Measurements from ENCODE around the gene BIRC6.
"Not testable (repeated sequence)": the region's sequence is repeated elsewhere in the genome, so short reads cannot be mapped to it uniquely, and the experiment has no call there.

Gene BIRC6

DNA sequence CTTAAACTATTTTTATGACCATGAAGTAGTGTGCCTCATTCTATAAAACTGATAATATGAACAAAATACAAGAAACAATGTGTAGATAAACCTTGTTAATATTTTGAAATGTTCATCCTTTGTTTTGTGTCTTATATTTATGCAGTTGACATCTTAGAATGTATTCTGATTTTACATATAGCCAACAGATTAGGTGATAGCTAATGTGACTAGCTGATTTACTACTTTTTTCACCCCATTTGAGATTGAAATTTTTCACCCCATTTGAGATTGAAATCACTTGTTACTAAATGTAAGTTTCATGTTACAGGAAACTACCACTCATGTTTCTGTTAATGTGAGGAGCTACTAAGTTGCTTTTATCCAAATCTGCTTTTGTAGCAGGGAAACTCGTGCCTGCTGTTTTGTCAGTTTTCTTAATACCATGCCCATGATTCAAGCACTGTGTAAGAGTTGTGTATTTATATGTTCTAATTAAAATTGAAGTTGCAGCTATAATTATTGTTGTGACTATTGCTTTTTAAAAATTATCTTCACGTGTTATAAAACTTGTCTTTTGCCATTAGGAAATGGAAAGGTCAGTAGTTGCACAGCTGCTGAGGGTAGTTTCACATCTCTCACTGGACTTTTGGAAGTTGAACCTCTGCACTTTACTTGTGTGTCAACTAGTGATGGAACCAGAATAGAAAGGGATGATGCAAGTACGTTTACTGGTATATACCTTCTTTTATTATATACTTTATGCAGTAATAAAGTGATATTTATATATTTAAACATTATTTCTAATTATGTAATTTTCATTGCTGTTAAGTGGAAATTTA lies 96.6 kb downstream of the BIRC6 start:
- DNase-seq = no peak

GRCh38 chr2:32455816-32456215 lies 99.0 kb downstream of the BIRC6 start:
- no peak for DNase-seq

GRCh38 chr2:32456808-32457207 lies 100.0 kb downstream of the BIRC6 start:
- no peak for DNase-seq

DNA sequence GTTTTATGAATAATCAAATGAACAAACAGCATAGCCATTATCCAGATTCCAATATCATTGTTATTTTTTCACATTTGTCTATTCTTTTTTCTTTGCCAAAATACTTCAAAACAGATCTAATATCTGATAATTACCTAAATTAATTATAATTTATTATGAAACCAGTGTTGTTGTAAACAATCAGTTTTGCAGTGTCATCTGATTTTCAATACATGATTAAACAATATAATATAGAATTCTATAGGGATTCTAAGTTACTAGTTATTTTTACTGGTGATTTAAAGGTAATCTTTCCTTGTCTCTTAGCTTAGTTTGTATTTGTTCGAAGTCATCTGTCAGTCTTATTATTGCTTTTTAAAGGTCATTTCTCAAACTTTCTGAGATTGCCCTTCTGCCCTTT lies 101.0 kb downstream of the BIRC6 start:
- DNase-seq = no peak

DNA sequence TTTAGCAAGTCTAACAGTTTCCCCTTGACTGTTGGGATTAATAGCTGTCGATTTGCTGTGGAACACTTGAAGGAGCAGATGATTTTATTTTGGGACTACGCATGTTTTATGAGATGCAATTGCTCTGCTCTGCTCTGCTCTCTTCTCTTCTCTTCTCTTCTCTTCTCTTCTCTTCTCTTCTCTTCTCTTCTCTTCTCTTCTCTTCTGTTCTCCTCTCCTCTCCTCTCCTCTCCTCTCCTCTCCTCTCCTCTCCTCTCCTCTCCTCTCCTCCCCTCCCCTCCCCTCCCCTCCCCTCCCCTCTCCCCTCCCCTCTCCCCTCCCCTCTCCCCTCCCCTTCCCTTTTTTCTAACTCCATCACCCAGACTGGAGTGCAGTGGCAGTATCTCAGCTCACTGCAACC lies 104.0 kb downstream of the BIRC6 start:
- DNase-seq = not testable (repeated sequence)

DNA sequence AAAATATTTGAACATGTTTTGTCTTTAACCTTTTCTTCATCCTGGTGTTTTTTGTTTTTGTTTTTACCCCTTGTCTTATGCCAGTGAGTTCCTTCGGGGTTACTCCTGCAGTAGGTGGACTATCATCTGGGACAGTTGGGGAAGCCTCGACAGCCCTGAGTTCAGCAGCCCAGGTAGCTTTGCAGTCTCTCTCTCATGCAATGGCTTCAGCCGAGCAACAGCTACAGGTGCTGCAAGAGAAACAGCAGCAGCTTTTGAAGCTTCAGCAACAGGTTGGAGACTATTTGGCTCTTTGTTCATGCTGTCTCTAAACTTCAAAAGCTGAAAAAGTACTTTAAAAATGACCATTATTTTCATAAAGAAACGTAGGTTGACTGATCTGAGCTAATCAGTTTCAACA lies 106.3 kb downstream of the BIRC6 start:
- no peak for DNase-seq

GRCh38 chr2:32464431-32464830 lies 107.6 kb downstream of the BIRC6 start:
- no peak for DNase-seq

- DNase-seq = no peak
Observed at GRCh38 chr2:32472605-32473004, 115.8 kb downstream of the BIRC6 start.

DNA sequence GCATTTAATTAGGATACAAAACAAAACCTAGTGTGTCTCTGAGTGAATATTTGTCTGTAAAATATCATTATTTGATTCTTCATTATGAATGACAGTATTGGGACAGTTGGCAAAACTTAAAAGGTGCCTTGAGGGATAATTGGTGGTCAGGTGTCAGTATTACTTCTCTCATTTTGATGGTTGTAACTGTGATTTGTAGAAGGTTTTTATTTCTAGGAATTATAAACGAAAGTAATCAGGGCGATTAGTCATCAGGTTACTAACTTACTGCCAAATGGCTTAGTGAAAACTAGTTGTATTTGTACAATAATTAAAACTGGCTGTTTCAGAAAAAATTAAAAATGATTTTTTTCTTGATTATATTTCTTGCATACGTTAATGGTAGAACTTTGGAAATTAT lies 117.6 kb downstream of the BIRC6 start:
- no peak for DNase-seq

DNA sequence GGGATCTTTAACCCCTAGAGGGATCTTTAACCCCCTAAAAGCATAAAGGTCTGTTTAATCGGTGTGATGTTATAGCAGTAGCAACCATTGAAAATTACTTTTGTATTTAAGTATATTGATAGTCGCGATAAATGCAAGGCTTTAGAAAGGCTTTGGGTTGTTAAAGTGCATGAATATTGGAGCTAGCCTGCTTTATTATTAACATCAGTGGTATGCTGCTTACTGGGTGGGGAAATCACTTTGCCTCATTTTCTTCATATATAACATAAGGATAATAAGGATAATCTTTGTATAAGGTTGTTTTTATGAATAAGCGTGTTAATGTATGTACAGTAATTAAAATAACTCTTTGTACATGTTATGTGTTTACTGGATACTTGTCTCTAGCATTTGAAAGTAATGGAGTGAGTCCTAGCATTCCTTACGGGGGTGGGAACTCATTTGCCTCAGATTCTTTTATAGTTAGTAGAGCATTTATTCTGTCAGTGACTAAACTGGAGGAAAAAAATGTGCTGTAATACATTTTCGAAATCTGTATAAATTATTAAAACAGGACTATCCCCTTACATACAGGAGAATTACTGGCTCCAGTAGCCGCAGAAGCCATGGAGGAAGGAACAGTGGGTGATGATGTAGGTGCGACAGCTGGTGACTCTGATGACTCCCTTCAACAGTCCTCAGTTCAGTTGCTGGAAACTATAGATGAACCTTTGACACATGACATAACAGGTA lies 122.2 kb downstream of the BIRC6 start:
- peak; percentile 60 for DNase-seq

GRCh38 chr2:32479993-32480392 lies 123.2 kb downstream of the BIRC6 start:
- DNase-seq = no peak

- DNase-seq = no peak
Observed at GRCh38 chr2:32482471-32482870, 125.6 kb downstream of the BIRC6 start.

DNA sequence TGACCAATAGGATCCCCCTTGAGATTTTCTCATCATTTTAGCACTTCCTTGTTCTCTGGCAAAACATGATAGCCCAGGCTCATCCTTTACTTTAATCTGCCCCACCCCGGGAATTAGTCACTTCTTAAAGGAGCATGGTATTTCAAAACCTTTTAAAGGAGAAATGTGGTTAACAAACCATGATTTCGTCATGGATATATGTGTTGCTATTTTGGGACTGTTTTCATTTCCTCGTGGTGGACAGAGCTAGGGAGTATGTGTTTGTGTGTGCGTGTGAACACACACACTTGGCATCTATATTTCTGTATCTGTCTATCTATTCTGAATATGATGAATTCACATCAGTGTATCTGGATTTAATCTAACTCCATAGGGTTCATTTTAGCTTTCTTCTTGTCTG lies 128.1 kb downstream of the BIRC6 start:
- peak; percentile 95 for DNase-seq

DNA sequence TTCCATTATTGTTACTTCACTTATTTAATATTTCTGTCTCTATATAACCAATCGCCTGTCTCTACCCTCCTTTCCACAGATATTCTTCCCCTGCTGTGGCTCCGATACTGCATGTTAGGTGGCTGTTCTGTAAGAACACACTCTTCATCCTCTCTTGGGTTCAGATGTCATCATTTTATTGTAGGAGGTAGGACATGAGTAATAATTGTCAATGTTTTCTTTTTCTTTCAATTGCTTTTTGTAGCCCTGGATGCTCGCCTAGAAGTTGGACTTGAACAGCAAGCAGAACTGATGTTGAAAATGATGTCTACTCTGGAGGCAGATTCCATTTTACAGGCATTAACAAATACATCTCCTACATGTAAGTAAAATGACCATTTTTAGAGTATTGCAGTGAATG lies 128.6 kb downstream of the BIRC6 start:
- DNase-seq = peak; percentile 55

DNA sequence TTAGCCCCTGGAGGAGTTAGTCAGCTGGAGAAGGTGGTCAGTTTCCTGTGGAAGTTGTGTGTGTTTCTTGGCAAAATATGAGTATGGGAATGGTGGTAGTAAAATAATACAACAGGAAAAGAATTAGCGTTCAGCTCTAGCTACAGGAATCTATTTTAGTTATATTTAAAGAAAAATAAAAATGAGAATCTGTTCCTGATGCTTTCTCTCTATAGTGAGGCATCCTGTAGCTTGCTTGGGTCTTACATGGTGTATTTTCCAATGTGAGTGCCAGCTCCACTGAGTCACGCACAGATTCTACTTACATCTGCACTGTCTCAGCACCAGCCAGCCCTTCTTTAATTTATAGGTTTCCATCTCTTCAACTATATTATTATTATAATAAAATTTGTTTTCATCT lies 132.2 kb downstream of the BIRC6 start:
- no peak for DNase-seq

DNA sequence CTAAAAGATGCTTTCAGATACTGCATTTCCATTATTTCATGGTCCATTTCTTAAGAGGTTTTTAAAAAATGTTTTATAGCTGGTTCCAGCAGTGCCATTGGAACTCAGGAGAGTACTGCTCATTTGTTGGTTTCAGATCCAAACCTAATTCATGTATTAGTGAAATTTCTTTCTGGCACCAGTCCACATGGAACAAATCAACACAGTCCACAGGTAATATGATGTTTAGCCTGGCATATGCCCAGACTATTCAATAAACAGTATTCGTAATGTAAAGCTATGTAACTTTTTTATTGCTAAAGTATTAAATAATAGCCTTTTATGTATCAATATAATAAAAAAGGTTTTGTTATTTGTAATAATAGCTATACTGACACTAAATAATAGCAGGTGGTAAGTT lies 134.5 kb downstream of the BIRC6 start:
- DNase-seq = no peak

DNA sequence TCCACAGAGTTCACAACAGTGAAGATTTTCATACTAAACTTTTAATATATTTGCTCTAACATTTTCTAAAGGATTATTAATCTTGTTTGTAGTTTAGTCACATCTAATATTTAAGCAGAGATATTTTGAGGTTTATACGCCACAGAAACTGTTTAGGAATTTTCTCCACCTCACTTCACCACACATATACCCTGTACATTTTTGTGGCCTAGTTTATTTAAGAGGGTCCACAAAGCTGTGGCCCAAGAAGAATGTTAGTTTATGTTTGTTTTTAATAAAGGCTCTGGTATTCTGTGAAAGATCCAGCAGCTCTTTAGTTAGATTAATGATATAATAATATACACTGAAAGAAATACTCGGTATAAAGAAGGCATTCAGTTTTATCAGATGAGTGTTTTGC lies 138.3 kb downstream of the BIRC6 start:
- peak; percentile 31 for DNase-seq

GRCh38 chr2:32496662-32497061 lies 139.8 kb downstream of the BIRC6 start:
- DNase-seq = peak; percentile 5

DNA sequence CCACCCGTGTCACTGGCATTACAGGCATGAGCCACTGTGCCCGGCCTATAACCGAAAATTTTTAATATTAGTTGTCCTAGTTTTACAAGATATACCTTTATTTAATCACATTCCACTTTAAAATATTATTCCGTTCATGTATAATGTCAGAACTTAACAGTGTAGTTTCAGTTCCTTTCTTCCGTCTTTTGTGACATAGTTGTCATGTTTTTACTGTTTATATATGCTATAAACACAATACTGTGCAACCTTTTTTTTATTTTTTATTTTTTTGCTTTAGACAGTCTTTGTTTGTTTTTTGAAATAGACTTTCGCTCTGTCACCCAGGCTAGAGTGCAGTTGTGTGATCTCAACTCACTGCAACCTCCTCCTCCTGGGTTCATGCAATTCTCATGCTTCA lies 141.5 kb downstream of the BIRC6 start:
- DNase-seq = no peak

GRCh38 chr2:32502941-32503340 lies 146.1 kb downstream of the BIRC6 start:
- DNase-seq = no peak

- DNase-seq = no peak
Observed at GRCh38 chr2:32504877-32505478, 148.2 kb downstream of the BIRC6 start.

GRCh38 chr2:32506446-32506845 lies 149.6 kb downstream of the BIRC6 start:
- no peak for DNase-seq

DNA sequence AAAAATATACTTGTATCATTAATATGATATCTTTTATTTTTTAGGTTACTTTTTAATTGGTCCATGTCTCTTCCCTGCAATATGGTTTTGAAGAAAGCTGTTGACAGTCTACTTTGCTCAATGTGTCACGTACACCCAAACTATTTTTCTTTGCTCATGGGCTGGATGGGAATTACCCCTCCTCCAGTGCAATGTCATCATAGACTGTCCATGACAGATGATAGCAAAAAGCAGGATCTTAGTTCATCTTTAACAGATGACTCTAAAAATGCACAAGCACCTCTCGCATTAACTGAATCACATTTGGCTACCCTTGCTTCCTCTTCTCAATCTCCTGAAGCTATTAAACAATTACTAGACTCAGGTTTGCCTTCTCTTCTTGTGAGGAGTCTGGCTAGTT lies 158.1 kb downstream of the BIRC6 start:
- no peak for DNase-seq

GRCh38 chr2:32516567-32516966 lies 159.7 kb downstream of the BIRC6 start:
- no peak for DNase-seq

Measured in fibroblast of skin of abdomen (primary cell).